T-helper 22 cell (primary cell): ENCODE data around the gene MARCHF5.
"Not testable (repeated sequence)": the region's sequence is repeated elsewhere in the genome, so short reads cannot be mapped to it uniquely, and the experiment has no call there.

Source experiments
- DNase-seq: peaks from one replicate; pipeline ENCODE4 v3.0.0-alpha.2; 2020; ENCODE audit warnings: low read depth

Gene MARCHF5

GRCh38 chr10:92387289-92387940 is 96.4 kb downstream of the MARCHF5 start:
- no peak for DNase-seq

GRCh38 chr10:92393173-92393572 is 102.2 kb downstream of the MARCHF5 start:
- DNase-seq, result not testable (repeated sequence)

DNA sequence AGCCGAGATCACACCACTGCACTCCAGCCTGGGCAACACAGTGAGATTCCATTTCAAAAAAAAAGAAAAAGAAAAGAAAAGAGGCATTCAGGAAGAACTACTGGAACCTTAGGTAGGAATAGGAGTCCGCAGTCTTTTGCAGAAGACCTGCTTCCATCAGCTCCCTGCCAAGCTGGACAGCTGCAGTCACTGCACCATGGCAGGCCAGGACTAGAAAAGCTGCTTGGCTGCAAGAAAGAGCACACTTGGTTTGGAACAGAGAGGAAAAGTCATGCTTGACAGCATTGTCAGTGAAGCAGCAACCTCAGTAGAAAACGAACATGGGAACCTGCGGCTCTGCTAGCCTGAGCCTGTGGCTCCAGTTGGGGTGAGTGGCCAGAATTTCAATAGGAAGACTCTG is 104.3 kb downstream of the MARCHF5 start:
- no peak for DNase-seq

- not testable (repeated sequence) for DNase-seq
These were observed 111.3 kb downstream of the MARCHF5 start for GRCh38 chr10:92402234-92402633.
